NOMO-1 (cell line): Measurements from ENCODE around the gene FAM78A.
"Not testable (repeated sequence)": the region's sequence is repeated elsewhere in the genome, so short reads cannot be mapped to it uniquely, and the experiment has no call there.

ENCODE experiments used
- DNase-seq, 2 experiments: peaks; one replicate each; lab custom pipeline; 2025; ENCODE audit not compliant: unreplicated experiment in 2 of 2; lab: John Stamatoyannopoulos, UW

Gene FAM78A

GRCh38 chr9:131270171-131271015 is 5.9 kb downstream of the FAM78A start:
- peak; percentile 59 to 85 for DNase-seq

GRCh38 chr9:131266266-131267229 is 9.8 kb downstream of the FAM78A start:
- DNase-seq, result no peak

GRCh38 chr9:131264231-131264630 is 12.1 kb downstream of the FAM78A start:
- DNase-seq, result no peak

- DNase-seq, result no peak
Measured at GRCh38 chr9:131263701-131264100, 12.6 kb downstream of the FAM78A start.

- DNase-seq, result not testable (repeated sequence)
Measured at GRCh38 chr9:131263033-131263343, 13.3 kb downstream of the FAM78A start.

- DNase-seq, result peak; percentile 40 to 66
Measured at GRCh38 chr9:131262327-131263032, 13.8 kb downstream of the FAM78A start.

GRCh38 chr9:131260751-131261452 is 15.4 kb downstream of the FAM78A start:
- no peak for DNase-seq

GRCh38 chr9:131259916-131260597 is 16.3 kb downstream of the FAM78A start:
- DNase-seq, result no peak

- no peak for DNase-seq
Measured at GRCh38 chr9:131259432-131259898, 16.8 kb downstream of the FAM78A start.

- DNase-seq, result no peak
Measured at GRCh38 chr9:131258698-131259431, 17.4 kb downstream of the FAM78A start.

GRCh38 chr9:131258186-131258585 is 18.1 kb downstream of the FAM78A start:
- no peak for DNase-seq

- no peak for DNase-seq
Measured at GRCh38 chr9:131257266-131258025, 18.9 kb downstream of the FAM78A start.

GRCh38 chr9:131255676-131256197 is 20.6 kb downstream of the FAM78A start:
- DNase-seq, result no peak

- no peak for DNase-seq
Measured at GRCh38 chr9:131254626-131255025, 21.7 kb downstream of the FAM78A start.

- peak; percentile 74 to 79 for DNase-seq
Measured at GRCh38 chr9:131253891-131254491, 22.3 kb downstream of the FAM78A start.

- DNase-seq, result peak; percentile 3 to 13
Measured at GRCh38 chr9:131252120-131252519, 24.2 kb downstream of the FAM78A start.

GRCh38 chr9:131246618-131247017 is 29.7 kb downstream of the FAM78A start:
- no peak for DNase-seq

GRCh38 chr9:131244331-131244730 is 32.0 kb downstream of the FAM78A start:
- not testable (repeated sequence) for DNase-seq
